HFF-Myc (cell line): ENCODE data around the gene WBP2NL.

Source experiments
- DNase-seq: peaks from one replicate; pipeline ENCODE4 v3.0.0-alpha.2; 2011; ENCODE audit warnings: low read depth; ENCODE audit errors: extremely low read depth
- H3K4me3 ChIP-seq: replicated peaks from 2 replicates; pipeline ENCODE4 v1.5.1; 2011; ENCODE audit warnings: low read depth, mild to moderate bottlenecking, control low read depth, low read length
- CTCF ChIP-seq: IDR thresholded peaks from 2 replicates; pipeline ENCODE4 v1.5.1; 2012; ENCODE audit warnings: mild to moderate bottlenecking, low read depth, low read length, control low read depth; ENCODE audit errors: missing control alignments

Gene WBP2NL

GRCh38 chr22:42050641-42051180 lies 52.1 kb downstream of the WBP2NL start:
- H3K4me3 ChIP-seq: no peak overlapping the region
- DNase-seq: no peak
- TF ChIP-seq CTCF: no peak

- no peak for DNase-seq
These were observed 54.2 kb downstream of the WBP2NL start for GRCh38 chr22:42052765-42053164.

GRCh38 chr22:42056757-42057511 lies 58.3 kb downstream of the WBP2NL start:
- no peak for DNase-seq
- H3K4me3 ChIP-seq: no peak overlapping the region
- no peak for TF ChIP-seq CTCF

More at GRCh38 chr22:42052765-42053164, 54.2 kb downstream of the WBP2NL start:
- no peak overlapping the region for H3K4me3 ChIP-seq
- TF ChIP-seq CTCF: no peak

- DNase-seq: no peak
- H3K4me3 ChIP-seq: no peak overlapping the region
- TF ChIP-seq CTCF: no peak
These were observed 61.9 kb downstream of the WBP2NL start for GRCh38 chr22:42060489-42060888.

GRCh38 chr22:42061041-42061440 lies 62.5 kb downstream of the WBP2NL start:
- no peak overlapping the region for H3K4me3 ChIP-seq
- no peak for TF ChIP-seq CTCF
- no peak for DNase-seq

GRCh38 chr22:42062506-42063170 lies 64.0 kb downstream of the WBP2NL start:
- no peak overlapping the region for H3K4me3 ChIP-seq
- TF ChIP-seq CTCF: no peak
- no peak for DNase-seq
